Right cardiac atrium (tissue), 5 donors: ENCODE data around the gene ZNF385C. TPM values are rescaled to one million over a fixed set of nuclear protein-coding genes. Genes with fewer than 3 reads are reported as not detected.

Source experiments
- polyA plus RNA-seq: library from polyadenylated mRNA; stranded (reverse); fragments of 200-250 nt; gene quantifications from one replicate; pipeline ENCODE4 v1.2.3, GENCODE V29; 2013
- total RNA-seq, 4 donors: library from RNA; stranded (reverse); fragmentation: NEBNext Ultra II Directional; extraction: Animal tissue kit (Norgen Biotek cat#: 25700); gene quantifications; one replicate each; pipeline ENCODE4 v1.2.1, GENCODE V29; 2021
- donor health status: healthy with polysubstance abuse.
- donor health status: DM: no; HTN: yes; CAD: no.
- donor health status: DM: no; HTN: no; CAD: no.
- donor health status: DM: no; HTN: yes; CAD: no; lungs with severe emphysema.
- donor health status: DM: yes; HTN: yes; CAD: no.

Gene ZNF385C
- total and polyA plus RNA-seq, 5 donors: 0.29 to 0.42 (median 0.32) TPM; not detected in 1

Other genes starting within 250 kb of the ZNF385C start
- gene KLHL11, start 233.1 kb downstream of the ZNF385C start, total RNA-seq: 1 to 10 TPM; 5.1 to 6.7 (median 5.5) TPM
- gene KLHL11, start 233.1 kb downstream of the ZNF385C start, polyA plus RNA-seq: 1.9 TPM
- gene ACLY, start 179.5 kb downstream of the ZNF385C start, total RNA-seq: 10 to 100 TPM; 24.7 to 50.8 (median 38.4) TPM
- gene ACLY, start 179.5 kb downstream of the ZNF385C start, polyA plus RNA-seq: 23.0 TPM
- 1 to 10 TPM in 2 of 4 donors, under 1 TPM in 2; 0.71 to 2.0 (median 1.2) TPM for gene ODAD4, start 167.9 kb downstream of the ZNF385C start, total RNA-seq
- gene ODAD4, start 167.9 kb downstream of the ZNF385C start, polyA plus RNA-seq: 0.72 TPM
- gene CNP, start 131.7 kb downstream of the ZNF385C start, total RNA-seq: 10 to 100 TPM; 37.1 to 41.1 (median 39.2) TPM
- 32.1 TPM for gene CNP, start 131.7 kb downstream of the ZNF385C start, polyA plus RNA-seq
- gene DNAJC7, start 81.0 kb downstream of the ZNF385C start, total RNA-seq: 10 to 100 TPM; 56.2 to 81.5 (median 65.3) TPM
- gene DNAJC7, start 81.0 kb downstream of the ZNF385C start, polyA plus RNA-seq: 60.7 TPM
- 10 to 100 TPM; 39.1 to 47.9 (median 40.4) TPM for gene NKIRAS2, start 78.4 kb downstream of the ZNF385C start, total RNA-seq
- gene NKIRAS2, start 78.4 kb downstream of the ZNF385C start, polyA plus RNA-seq: 53.9 TPM
- gene C17orf113, start 47.9 kb downstream of the ZNF385C start, total RNA-seq: 1 to 10 TPM in 1 of 4 donors, under 1 TPM in 3; 0.60 to 1.2 (median 0.66) TPM
- 0.91 TPM for gene C17orf113, start 47.9 kb downstream of the ZNF385C start, polyA plus RNA-seq
- 1 to 10 TPM; 5.4 to 8.0 (median 6.1) TPM for gene DHX58, start 14.2 kb upstream of the ZNF385C start, total RNA-seq
- gene DHX58, start 14.2 kb upstream of the ZNF385C start, polyA plus RNA-seq: 7.2 TPM
- 10 to 100 TPM; 15.8 to 32.4 (median 23.3) TPM for gene KAT2A, start 22.9 kb upstream of the ZNF385C start, total RNA-seq
- 30.1 TPM for gene KAT2A, start 22.9 kb upstream of the ZNF385C start, polyA plus RNA-seq
- gene HSPB9, start 24.3 kb upstream of the ZNF385C start, total RNA-seq: under 1 TPM in 3 of 4 donors, not detected in 1; 0.20 to 0.21 (median 0.20) TPM
- 0.18 TPM for gene HSPB9, start 24.3 kb upstream of the ZNF385C start, polyA plus RNA-seq
- gene RAB5C, start 56.5 kb upstream of the ZNF385C start, total RNA-seq: 10 to 100 TPM; 39.9 to 58.1 (median 53.8) TPM
- 55.0 TPM for gene RAB5C, start 56.5 kb upstream of the ZNF385C start, polyA plus RNA-seq
- gene KCNH4, start 82.7 kb upstream of the ZNF385C start, total RNA-seq: under 1 TPM in 3 of 4 donors, not detected in 1; 0.06 to 0.28 (median 0.14) TPM
- 0.14 TPM for gene KCNH4, start 82.7 kb upstream of the ZNF385C start, polyA plus RNA-seq
- not detected for gene HCRT, start 87.0 kb upstream of the ZNF385C start, total RNA-seq
- gene HCRT, start 87.0 kb upstream of the ZNF385C start, polyA plus RNA-seq: not detected
- gene GHDC, start 96.0 kb upstream of the ZNF385C start, total RNA-seq: 10 to 100 TPM; 11.5 to 15.4 (median 13.1) TPM
- 10.5 TPM for gene GHDC, start 96.0 kb upstream of the ZNF385C start, polyA plus RNA-seq
- gene STAT5B, start 177.9 kb upstream of the ZNF385C start, total RNA-seq: 10 to 100 TPM; 39.4 to 46.3 (median 40.5) TPM
- 19.7 TPM for gene STAT5B, start 177.9 kb upstream of the ZNF385C start, polyA plus RNA-seq
- 10 to 100 TPM; 20.8 to 30.5 (median 23.3) TPM for gene STAT5A, start 190.0 kb upstream of the ZNF385C start, total RNA-seq
- gene STAT5A, start 190.0 kb upstream of the ZNF385C start, polyA plus RNA-seq: 8.1 TPM